SK-N-DZ (cell line): Measurements from ENCODE around the gene CCT8. TPM values are rescaled to one million over a fixed set of nuclear protein-coding genes. Genes with fewer than 3 reads are reported as not detected.
A peak's percentile ranks its signal among the peaks of the same experiment; 100 is the strongest.

Experiments
- DNase-seq: peaks from one replicate; pipeline ENCODE4 v3.0.0-alpha.2; 2015; ENCODE audit warnings: low spot score
- polyA plus RNA-seq, 2 experiments: library from polyadenylated mRNA; depleted of rRNA; stranded (reverse); fragments of >200 nt; gene quantifications; 2 replicates each; pipeline ENCODE4 v1.2.3, GENCODE V29; 2014

Gene CCT8
- 337 and 354 TPM in 2 replicates for polyA plus RNA-seq (2014; cell fraction: cytosol; rRNA removed)
- 193 and 255 TPM in 2 replicates for polyA plus RNA-seq (2014; cell fraction: nucleus; rRNA removed)

DNA sequence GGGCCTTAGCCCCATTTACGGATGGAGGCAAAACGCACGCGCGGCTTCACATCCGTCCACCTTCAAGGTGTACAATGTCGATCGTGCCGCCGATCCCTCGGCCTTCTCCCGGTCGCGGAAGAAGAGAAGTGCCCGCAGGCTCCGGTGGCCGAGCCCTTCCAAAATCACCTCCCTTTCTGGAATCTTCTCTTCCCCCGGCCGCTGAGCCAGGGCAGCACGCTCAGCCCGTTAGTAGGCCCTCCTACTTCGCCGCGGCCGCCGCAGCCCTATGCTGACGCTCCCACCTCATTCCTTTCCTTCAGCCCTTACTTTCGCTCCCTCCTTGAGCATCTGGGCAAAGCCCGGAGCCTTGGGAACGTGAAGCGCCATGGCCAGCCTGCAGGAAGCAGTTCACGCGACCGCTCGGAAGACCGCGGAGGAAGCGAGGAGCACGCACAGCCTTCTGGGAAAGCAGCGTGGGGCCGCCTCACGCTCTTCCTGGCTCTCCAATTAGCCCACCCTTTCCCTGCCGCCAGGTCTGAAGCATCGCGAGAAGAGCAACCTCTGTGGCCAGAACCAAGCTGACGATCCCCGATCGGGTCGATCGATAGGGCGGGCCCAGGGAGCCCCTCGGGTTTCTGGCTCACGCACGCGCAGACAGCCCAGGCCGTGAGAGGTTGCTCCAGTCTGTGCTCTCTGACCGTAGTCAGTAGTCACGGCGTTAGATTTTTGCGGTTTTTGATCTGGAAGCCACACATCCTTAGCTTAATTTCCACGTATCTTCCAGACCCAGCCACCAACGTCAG, at the start of gene CCT8:
TSS of gene CCT8 (minus strand) at position 427 of the 785 bp plus-strand sequence. CDS start at position 369, 58 bp downstream.
- peak; percentile 99 for DNase-seq

DNA sequence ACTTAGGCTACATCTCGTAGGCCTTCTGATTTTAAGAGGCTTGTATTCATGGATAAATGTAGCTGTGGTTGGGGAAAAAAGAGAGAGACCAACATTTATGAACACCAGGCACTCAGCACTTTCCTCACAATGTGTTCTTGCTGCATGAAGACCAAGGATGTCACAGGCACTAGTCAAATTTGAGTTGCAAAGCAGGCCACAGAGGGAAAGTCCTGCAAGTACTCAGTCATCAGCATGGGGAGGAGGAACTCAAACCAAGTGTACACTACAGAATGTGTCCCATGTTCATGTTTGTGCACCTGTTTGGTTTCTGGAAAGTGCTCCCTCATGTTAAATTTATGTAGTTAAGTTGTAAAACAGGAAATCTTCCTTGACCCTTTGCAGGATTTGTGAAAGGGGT, 48.3 kb upstream of the CCT8 start:
- no peak for DNase-seq

DNA sequence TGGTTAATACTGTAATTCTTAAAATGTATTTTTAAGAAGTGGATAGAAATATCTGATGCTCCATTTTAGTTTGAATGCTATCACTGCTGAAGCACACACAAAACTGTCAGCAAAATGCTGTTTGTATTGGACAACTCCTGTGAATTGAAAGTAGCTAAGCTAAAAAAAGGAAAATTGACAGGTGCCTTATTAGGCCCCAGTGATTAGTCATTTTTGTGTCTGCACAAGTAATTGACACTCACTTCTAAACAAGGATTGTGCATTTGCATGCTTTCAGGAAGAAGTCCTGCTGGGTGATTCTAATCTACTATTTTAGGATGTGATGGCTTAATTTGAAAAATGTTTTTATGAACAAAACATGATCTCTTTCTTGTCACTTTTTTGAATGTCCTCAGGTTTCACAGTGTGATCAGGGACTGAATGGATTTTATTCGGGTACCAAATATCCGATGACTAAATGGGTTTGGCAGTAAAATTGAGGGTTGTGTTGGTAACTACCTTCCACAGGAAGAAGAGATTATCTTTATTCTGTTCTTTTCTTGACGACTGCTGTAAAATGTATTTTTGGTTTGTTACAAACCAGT, 44.0 kb upstream of the CCT8 start:
- no peak for DNase-seq

- DNase-seq: no peak
Observed at GRCh38 chr21:29115899-29116298, 42.5 kb upstream of the CCT8 start.

GRCh38 chr21:29114765-29115500, 41.5 kb upstream of the CCT8 start:
- DNase-seq: no peak

DNA sequence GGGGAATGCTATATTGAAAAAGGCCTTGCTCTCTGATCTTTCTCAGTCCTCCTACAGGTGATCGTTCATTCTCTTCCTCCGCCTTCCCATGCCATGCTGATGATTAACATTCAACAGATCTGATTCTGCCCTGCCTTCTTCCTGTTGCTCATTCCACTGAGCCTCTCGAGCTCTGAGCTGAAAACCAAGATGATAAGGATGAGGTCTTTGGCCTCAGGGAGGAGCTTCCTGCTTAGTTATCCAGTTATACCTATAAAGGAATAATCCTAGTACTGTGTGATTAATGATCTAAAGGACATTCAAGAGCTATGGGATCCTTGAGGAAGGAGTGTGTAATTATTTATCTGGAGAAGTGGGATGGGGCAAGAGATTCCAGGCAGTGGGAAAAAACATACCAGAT, 31.8 kb upstream of the CCT8 start:
- DNase-seq: no peak

DNA sequence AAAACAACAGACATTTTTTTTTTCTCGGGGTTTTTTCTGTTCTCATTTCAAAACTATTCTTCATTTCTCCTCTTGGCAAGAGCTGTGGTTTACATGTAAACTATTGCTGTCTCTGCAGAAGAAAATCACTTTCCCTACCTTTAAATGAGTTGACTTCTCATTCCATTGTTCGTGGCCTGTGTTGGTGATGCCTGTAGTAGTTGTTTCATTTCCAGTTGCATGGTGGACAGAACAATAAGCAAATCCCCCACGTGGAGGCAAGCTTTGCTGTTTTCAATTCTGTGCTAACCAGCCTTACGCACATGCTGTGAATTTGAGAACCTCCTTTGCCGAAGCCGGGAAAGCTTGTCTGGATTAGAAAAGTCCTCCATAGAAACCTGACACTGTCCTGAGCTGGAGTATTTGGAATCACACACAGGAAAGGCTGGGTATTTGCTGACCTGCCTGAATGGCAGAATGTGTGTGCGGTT, 30.8 kb upstream of the CCT8 start:
- no peak for DNase-seq

- no peak for DNase-seq
Observed at GRCh38 chr21:29102791-29103257, 29.4 kb upstream of the CCT8 start.

DNA sequence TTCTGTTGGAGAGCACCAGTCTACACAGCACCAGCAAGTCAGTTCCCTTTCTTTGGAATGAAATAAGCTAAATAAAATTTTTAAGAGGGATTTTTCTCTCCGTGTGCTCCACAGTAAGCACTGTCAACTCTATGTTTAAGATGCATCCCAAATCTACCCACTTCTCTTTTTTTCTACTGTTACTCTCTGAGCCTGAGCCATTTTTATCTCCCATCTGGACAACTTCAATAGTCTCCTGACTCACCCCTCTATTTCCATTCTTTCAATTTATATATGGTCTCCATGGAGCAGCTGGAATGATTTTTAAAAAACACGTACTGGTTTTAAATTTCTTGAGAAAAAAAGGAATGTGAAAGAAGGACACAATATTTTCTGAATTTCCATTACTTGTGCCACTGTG, 24.7 kb upstream of the CCT8 start:
- no peak for DNase-seq

DNA sequence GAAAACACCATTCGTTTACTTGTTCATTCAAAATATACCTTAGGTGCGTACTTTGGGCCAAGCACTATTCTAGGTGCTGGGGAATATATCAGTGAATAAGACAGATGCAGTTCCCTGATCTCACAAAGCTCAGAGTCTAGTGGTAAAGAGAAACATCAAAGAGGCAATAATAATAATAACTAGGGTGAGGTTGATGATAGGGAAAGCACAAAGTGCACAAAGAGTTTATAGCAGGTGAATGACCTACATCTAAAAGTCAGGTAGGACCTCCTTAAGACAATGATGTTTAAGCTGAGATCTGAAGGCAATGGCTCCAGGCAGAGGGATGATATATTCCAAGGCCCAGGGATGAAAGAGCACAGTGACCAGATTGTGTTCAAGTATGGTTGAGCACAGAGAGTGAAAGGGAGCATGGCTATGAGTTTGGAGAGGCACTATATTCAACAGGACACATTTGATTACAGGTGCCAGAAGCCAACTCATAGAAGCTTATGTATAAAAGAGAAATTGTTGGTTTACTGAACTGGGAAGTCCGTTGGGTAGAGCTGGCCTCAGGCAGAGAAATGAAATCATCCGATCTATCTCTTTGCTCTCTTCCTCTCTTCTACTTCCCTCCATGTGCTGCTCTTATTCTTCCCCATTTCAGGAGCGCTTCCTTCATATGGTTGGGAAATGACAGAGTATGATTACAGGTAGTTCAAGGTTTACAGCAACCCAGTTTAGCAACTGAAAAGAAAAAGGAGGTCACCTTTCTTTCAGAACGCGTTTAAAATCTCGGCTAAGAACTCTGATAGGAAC, 23.0 kb upstream of the CCT8 start:
- DNase-seq: no peak

- DNase-seq: no peak
Observed at GRCh38 chr21:29092102-29092959, 18.9 kb upstream of the CCT8 start.

DNA sequence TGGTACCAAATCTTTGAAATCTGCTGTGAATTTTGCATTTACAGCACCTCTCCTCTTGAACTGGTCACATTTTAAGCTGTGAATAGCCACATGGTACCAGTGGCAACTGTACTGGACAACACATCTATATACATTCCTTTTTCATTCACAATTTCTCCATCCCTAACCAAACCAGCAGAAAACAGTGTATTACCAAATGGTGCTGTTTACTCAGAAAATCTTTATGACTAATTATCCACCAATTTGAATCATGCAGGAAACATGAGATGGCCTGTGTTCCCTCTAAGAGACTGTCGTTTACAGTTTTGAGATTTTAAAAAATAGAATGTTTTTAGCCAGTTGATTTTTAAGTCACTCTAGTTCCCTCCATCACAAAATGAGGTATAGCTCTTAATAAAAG, 17.6 kb upstream of the CCT8 start:
- no peak for DNase-seq

GRCh38 chr21:29085106-29085752, 11.8 kb upstream of the CCT8 start:
- no peak for DNase-seq

DNA sequence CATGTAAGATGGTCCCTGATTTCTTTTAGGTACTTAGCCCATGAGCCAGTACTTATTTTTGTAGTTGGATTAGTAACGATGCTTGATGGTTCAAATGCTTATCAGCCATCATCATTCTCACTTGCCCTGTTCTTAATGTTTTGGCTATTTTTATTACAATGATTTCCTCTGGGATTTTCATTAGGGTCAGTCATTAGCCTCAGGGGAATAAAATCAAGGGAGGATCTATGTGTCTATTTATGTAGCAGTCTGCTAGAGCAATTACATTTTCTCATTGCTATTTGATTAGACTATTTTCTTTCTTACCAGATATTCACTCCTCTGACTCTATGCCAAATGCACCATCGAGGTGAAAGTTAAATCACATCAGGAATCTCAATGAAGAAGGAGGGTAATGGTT, 10.9 kb upstream of the CCT8 start:
- no peak for DNase-seq

DNA sequence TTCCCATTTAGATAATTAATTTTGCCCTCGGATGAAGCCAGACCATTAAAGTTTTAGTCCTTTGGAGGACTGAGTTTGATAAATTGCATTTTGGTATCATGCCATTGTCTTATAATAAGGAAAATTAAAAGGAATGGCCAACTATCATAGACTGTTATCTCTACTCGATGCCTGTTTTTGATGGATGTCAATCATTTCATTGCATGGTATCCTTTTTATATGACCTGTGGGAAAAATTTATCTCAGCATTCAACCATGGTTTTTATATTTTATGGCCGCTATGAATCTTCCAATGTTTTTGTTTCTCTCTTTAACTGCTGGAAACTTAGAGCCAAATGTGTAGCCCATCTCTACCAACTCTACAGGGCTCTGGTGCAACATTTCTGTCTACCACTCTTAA, 9.9 kb upstream of the CCT8 start:
- DNase-seq: no peak

DNA sequence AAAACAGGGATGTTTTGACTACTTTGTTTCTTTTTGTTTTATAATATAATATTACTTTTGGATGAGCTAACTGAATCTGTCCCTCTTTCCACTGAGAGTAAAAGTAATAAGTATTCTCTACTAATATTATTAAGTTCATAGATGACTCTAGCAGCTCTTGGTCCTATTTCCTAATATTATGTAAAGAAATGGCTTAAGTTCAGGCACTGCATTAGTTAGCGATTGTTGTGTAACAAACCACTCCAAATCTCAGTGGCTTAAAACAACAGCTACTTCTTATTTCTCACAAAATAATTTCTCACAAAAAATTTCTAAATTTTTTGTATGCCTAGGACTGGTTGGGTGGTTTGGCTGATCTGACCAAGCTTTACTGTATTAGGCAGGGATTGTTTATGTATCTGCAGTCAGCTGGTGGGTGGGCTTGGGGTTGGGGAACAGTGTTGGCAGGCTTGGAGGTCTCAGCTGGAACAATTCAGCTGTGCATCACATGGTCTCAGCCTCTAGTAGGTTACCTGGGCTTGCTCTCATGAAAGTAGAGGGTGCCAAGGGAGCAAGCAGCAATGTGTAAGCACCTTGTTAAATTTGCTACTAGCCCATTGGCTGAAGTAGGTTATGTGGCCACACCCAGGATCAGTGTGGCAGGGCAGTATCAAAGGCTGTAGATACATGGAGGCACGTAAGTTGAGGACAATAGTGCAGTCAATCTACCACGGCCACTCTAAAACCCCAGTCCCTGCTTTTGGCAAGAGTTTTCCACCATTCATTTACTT, 8.8 kb upstream of the CCT8 start:
- no peak for DNase-seq

DNA sequence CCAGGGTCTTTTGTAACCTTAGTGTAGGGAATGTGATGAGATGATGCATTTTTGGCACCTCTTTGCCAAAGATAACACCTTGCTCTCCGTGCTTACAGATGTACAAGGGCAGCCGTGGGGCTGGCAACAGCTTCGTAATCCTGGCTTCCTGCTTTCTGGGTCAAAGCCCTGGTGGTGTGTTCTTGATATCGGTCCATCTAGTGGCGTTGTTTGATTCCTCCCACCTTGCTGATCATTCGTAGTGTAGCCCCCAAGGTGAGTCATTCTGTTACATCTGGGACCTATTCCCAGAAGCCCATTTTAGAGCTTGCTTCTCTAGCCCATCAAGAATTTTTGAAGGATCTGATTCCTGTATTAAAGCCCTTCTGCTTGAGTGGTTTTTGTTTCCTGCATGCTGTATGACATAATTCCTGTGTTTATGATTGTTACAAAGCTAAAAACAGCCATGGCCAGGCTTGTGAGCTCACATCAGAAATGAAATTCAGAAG, 7.0 kb upstream of the CCT8 start:
- DNase-seq: no peak

DNA sequence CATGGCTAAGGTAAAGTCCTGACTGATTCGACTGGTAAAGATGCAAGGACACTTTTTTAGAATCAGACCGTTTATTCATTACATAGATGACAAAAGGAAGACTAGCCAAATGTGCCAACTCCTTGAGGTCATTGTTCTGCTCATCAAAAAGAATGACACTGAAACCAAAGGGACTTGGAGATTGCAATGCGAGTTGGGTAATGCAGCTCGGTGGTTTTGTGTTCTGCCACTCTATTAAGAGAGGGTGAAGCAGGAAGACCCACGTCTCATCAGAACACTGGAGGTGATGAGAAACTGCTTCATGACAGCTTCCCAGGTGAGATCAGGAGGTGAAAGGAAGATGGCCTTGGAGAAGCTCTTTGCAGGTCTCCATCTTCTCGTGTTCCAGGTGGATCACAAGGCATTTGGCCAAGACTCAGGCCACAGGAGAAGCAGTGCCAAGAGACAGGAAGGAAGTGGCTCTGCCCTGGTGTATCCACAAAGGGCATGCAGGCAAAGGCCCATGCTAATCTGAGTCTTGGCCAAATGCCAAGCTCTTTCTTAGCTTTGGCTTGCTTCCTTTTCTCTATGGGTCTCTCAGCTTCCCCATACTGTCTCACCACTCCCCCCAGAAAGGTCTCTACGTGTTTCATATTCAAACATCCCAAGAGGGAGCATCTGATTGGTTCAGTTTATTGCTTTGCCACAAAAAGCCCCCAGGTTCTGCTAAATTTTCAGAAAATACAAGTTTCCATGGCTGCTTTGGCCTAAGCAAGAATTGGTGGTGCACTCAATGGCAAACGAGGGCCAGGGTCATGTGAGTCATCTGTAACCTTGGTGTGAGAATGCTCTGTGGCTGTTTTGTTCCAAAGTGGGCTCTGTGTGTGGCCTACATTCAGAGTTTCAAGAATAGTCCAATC, 5.7 kb upstream of the CCT8 start:
- DNase-seq: no peak
